GM21360 (cell line): ENCODE measurements around the gene ST3GAL2.
A peak's percentile ranks its signal among the peaks of the same experiment; 100 is the strongest.

Experiments
- ATAC-seq: cut with Tn5 transposase; IDR thresholded peaks from one replicate; pipeline ENCODE4 v1.9.1; 2021; ENCODE audit warnings: mild to moderate bottlenecking, moderate library complexity; ENCODE audit not compliant: unreplicated experiment

ST3GAL2 gene

GRCh38 chr16:70440009-70440692, 1.3 kb upstream of the ST3GAL2 start:
- no peak for ATAC-seq

- no peak for ATAC-seq
Measured at GRCh38 chr16:70438585-70438968, 323 bp downstream of the ST3GAL2 start.

- ATAC-seq: no peak
Measured at GRCh38 chr16:70437582-70438557, 1.0 kb downstream of the ST3GAL2 start.

- ATAC-seq: no peak
Measured at GRCh38 chr16:70437017-70437581, 1.8 kb downstream of the ST3GAL2 start.

- ATAC-seq: no peak
Measured at GRCh38 chr16:70434484-70435260, 4.2 kb downstream of the ST3GAL2 start.

- ATAC-seq: no peak
Measured at GRCh38 chr16:70433458-70434103, 5.3 kb downstream of the ST3GAL2 start.

GRCh38 chr16:70432723-70433457, 6.0 kb downstream of the ST3GAL2 start:
- no peak for ATAC-seq

- ATAC-seq: no peak
Measured at GRCh38 chr16:70432356-70432722, 6.6 kb downstream of the ST3GAL2 start.

- peak; percentile 40 for ATAC-seq
Measured at GRCh38 chr16:70430667-70431536, 8.0 kb downstream of the ST3GAL2 start.

GRCh38 chr16:70429888-70430666, 8.8 kb downstream of the ST3GAL2 start:
- ATAC-seq: no peak

GRCh38 chr16:70428178-70428998, 10.5 kb downstream of the ST3GAL2 start:
- no peak for ATAC-seq

GRCh38 chr16:70427786-70428177, 11.1 kb downstream of the ST3GAL2 start:
- ATAC-seq: no peak

GRCh38 chr16:70422543-70422942, 16.4 kb downstream of the ST3GAL2 start:
- ATAC-seq: no peak

- ATAC-seq: no peak
Measured at GRCh38 chr16:70421473-70422311, 17.2 kb downstream of the ST3GAL2 start.

- no peak for ATAC-seq
Measured at GRCh38 chr16:70421014-70421413, 17.9 kb downstream of the ST3GAL2 start.
